Measurements from ENCODE around the gene FIS1.
A peak's percentile ranks its signal among the peaks of the same experiment; 100 is the strongest.

FIS1 gene

GRCh38 chr7:101218236-101219125, 26.4 kb downstream of the FIS1 start:
- H3K4me3 ChIP-seq (ENCODE audit: control insufficient read depth, low read depth, low read length): peak overlapping the region; percentile 96
- no peak for TF ChIP-seq CTCF (IDR thresholded peaks at IDR 0.05; ENCODE audit: control insufficient read depth, insufficient read depth, low read depth, low read length, missing control alignments)
- no peak for DNase-seq (ENCODE audit: low read depth)

GRCh38 chr7:101217388-101218235, 27.3 kb downstream of the FIS1 start, which contains the start of the genes PLOD3 and ZNHIT1:
PLOD3 (minus strand) TSS chr7:101217581; CDS start chr7:101217274, 307 bp downstream.
ZNHIT1 (plus strand) TSS chr7:101218165; CDS start chr7:101218196, 31 bp downstream.
- peak; percentile 93 for DNase-seq (ENCODE audit: low read depth)
- no peak for TF ChIP-seq CTCF (IDR thresholded peaks at IDR 0.05; ENCODE audit: control insufficient read depth, insufficient read depth, low read depth, low read length, missing control alignments)
- peak within 1 kb of the TSS; percentile 96 for H3K4me3 ChIP-seq (ENCODE audit: control insufficient read depth, low read depth, low read length)

GRCh38 chr7:101216860-101217387, 28.0 kb downstream of the FIS1 start:
- DNase-seq (ENCODE audit: low read depth): no peak
- H3K4me3 ChIP-seq (ENCODE audit: control insufficient read depth, low read depth, low read length): peak overlapping the region; percentile 96
- TF ChIP-seq CTCF (IDR thresholded peaks at IDR 0.05; ENCODE audit: control insufficient read depth, insufficient read depth, low read depth, low read length, missing control alignments): peak; percentile 2

- no peak for DNase-seq (ENCODE audit: low read depth)
Observed at GRCh38 chr7:101216001-101216859, 28.7 kb downstream of the FIS1 start.

GRCh38 chr7:101212014-101212413, 32.9 kb downstream of the FIS1 start:
- H3K4me3 ChIP-seq (ENCODE audit: control insufficient read depth, low read depth, low read length): no peak overlapping the region
- no peak for TF ChIP-seq CTCF (IDR thresholded peaks at IDR 0.05; ENCODE audit: control insufficient read depth, insufficient read depth, low read depth, low read length, missing control alignments)
- no peak for DNase-seq (ENCODE audit: low read depth)

More at GRCh38 chr7:101216001-101216859, 28.7 kb downstream of the FIS1 start:
- no peak for TF ChIP-seq CTCF (IDR thresholded peaks at IDR 0.05; ENCODE audit: control insufficient read depth, insufficient read depth, low read depth, low read length, missing control alignments)
- peak overlapping the region; percentile 96 for H3K4me3 ChIP-seq (ENCODE audit: control insufficient read depth, low read depth, low read length)

Data from AG09309 (cell line).